ENCODE results near the gene CELA1. TPM values are rescaled to one million over a fixed set of nuclear protein-coding genes. Genes with fewer than 3 reads are reported as not detected.

The CELA1 gene
- total RNA-seq, 2 experiments from 2014 or later, result not detected

DNA sequence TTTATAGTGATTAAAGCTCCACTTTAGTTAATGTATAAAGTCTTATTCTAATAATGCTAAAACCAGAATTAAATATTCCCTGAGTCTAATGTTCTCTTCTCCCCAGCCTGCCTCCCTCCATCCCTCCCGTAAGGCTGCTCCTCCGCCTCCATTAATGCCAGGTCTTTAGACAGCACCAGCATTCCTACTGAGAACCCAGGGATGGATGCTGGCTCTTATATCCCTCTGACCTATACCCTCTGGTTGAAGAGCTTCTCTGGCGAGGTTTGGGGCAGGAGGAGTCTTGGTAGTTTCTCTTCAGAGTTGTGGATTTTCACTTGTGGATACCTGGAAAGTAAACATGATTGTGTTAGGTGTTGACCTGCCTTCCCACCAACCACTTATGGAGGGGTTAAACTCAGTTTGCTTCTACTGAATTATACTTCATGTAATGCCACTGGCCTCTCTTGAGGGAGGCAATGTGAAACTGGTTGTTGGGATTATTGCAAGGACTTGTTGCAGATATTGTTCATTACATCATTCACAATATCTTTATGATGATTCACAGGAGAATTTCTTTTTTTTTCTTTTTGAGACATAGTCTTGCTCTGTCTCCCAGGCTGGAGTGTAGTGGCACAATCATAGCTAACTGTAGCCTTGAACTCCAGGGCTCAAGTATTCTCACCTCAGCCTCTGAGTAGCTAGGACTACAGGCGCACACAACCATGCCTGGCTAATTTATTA lies 65.1 kb downstream of the CELA1 start:
- Mint-ChIP-seq H3K4me1 (peaks cover 13% of the 10 kb centered on the region), H3K4me3 (no peak overlapping the region), H3K27me3 (no peaks in the 10 kb centered on the region), H3K27ac (peak overlapping the region; percentile 58), H3K36me3 (peaks cover 11% of the 10 kb centered on the region), H3K9me3 (no peaks in the 10 kb centered on the region)
- no peak for DNase-seq

Other genes starting within 250 kb of the CELA1 start
- gene TFCP2, start 173.5 kb downstream of the CELA1 start, total RNA-seq, result 10 to 100 TPM; 32.3 to 33.4 TPM
- 1 to 10 TPM; 6.5 to 6.9 TPM for gene POU6F1, start 128.6 kb downstream of the CELA1 start, total RNA-seq
- 10 to 100 TPM; 94.2 to 95.4 TPM for gene DAZAP2, start 107.9 kb downstream of the CELA1 start, total RNA-seq
- gene SMAGP, start 76.3 kb downstream of the CELA1 start, total RNA-seq, result 1 to 10 TPM in 1 of 2 experiments, under 1 TPM in 1; 0.64 to 1.3 TPM
- 10 to 100 TPM; 32.0 to 34.2 TPM for gene BIN2, start 22.5 kb downstream of the CELA1 start, total RNA-seq
- gene GALNT6, start 44.7 kb upstream of the CELA1 start, total RNA-seq, result 10 to 100 TPM; 19.0 to 19.9 TPM
- gene SLC4A8, start 78.2 kb upstream of the CELA1 start, total RNA-seq, result 1 to 10 TPM; 1.3 to 2.1 TPM
- gene SCN8A, start 244.6 kb upstream of the CELA1 start, total RNA-seq, result under 1 TPM; 0.86 to 0.93 TPM